HFFc6 (cell line): ENCODE results near the gene MSANTD2. TPM values are rescaled to one million over a fixed set of nuclear protein-coding genes. Genes with fewer than 3 reads are reported as not detected.

Source experiments
- DNase-seq: peaks from one replicate; pipeline ENCODE4 v3.0.0-alpha.2; 2018
- H3K27ac Mint-ChIP-seq: 2 replicates; pipeline ENCODE4 v1.8.0; 2020; ENCODE audit warnings: mild to moderate bottlenecking, mixed read lengths
- H3K27me3 Mint-ChIP-seq: 2 replicates; pipeline ENCODE4 v1.8.0; 2021; ENCODE audit warnings: mild to moderate bottlenecking, moderate library complexity, mixed read lengths; ENCODE audit not compliant: insufficient read depth
- H3K36me3 Mint-ChIP-seq: 2 replicates; pipeline ENCODE4 v1.8.0; 2021; ENCODE audit warnings: low read depth, mixed read lengths
- H3K4me1 Mint-ChIP-seq: 2 replicates; pipeline ENCODE4 v1.8.0; 2020; ENCODE audit warnings: low read depth, mixed read lengths
- H3K4me3 Mint-ChIP-seq: 2 replicates; pipeline ENCODE4 v1.8.0; 2020; ENCODE audit warnings: mild to moderate bottlenecking, moderate library complexity, mixed read lengths
- H3K9me3 Mint-ChIP-seq: 2 replicates; pipeline ENCODE4 v1.8.0; 2020; ENCODE audit warnings: mild to moderate bottlenecking, mixed read lengths
- CTCF ChIP-seq: fragments of 200-600 bp; sonication (generic); IDR thresholded peaks from 2 replicates; pipeline ENCODE4 v1.5.0; 2021; ENCODE audit warnings: antibody characterized with exemption, mild to moderate bottlenecking
- total RNA-seq, 6 experiments: library from RNA; stranded (reverse); fragmentation: NEBNext Ultra II Directional; extraction: Animal tissue kit (Norgen Biotek cat#: 25700); gene quantifications; 2 replicates in 1 of 6; 3 replicates in 5 of 6; pipeline ENCODE4 v1.2.3, GENCODE V29; 2021

The MSANTD2 gene
- total RNA-seq, 6 experiments from 2014 or later: 4.4 to 7.1 (median 5.8) TPM

- Mint-ChIP-seq H3K27me3 (peaks cover 16% of the 10 kb centered on the region), H3K4me1 (peaks cover 26% of the 10 kb centered on the region), H3K4me3 (peak overlapping the region; percentile 88), H3K36me3 (peaks cover 5% of the 10 kb centered on the region; the same call in 1 of the 2 replicates), H3K27ac (no peak overlapping the region), H3K9me3 (no peaks in the 10 kb centered on the region)
- TF ChIP-seq CTCF: peak; percentile 89
- peak; percentile 33 for DNase-seq
Observed at GRCh38 chr11:124763156-124763947, 36.9 kb downstream of the MSANTD2 start.

GRCh38 chr11:124762624-124763155, 37.5 kb downstream of the MSANTD2 start:
- peaks cover 5% of the 10 kb centered on the region; the same call in 1 of the 2 replicates for H3K36me3 Mint-ChIP-seq
- H3K27me3 Mint-ChIP-seq: peaks cover 22% of the 10 kb centered on the region
- H3K4me3 Mint-ChIP-seq: peak overlapping the region; percentile 88
- DNase-seq: no peak
- H3K27ac Mint-ChIP-seq: no peak overlapping the region
- H3K9me3 Mint-ChIP-seq: no peaks in the 10 kb centered on the region
- H3K4me1 Mint-ChIP-seq: peaks cover 30% of the 10 kb centered on the region
- TF ChIP-seq CTCF: no peak

- peaks cover 26% of the 10 kb centered on the region for H3K27me3 Mint-ChIP-seq
- H3K4me3 Mint-ChIP-seq: peak within 1 kb of the TSS; percentile 88
- no peak for DNase-seq
- H3K27ac Mint-ChIP-seq: no peak within 1 kb of the TSS
- H3K9me3 Mint-ChIP-seq: no peaks in the 10 kb centered on the region
- H3K4me1 Mint-ChIP-seq: peaks cover 30% of the 10 kb centered on the region
- no peak for TF ChIP-seq CTCF
- peaks cover 5% of the 10 kb centered on the region; the same call in 1 of the 2 replicates for H3K36me3 Mint-ChIP-seq
Observed at GRCh38 chr11:124762105-124762623, 38.0 kb downstream of the MSANTD2 start, which contains the start of gene ESAM. Gene ESAM, minus strand, starts transcription at chr11:124762290. Its CDS starts 136 bp downstream, at chr11:124762154.

GRCh38 chr11:124761301-124762104, 38.7 kb downstream of the MSANTD2 start:
- H3K4me1 Mint-ChIP-seq: peaks cover 30% of the 10 kb centered on the region
- H3K36me3 Mint-ChIP-seq: no peaks in the 10 kb centered on the region
- no peak overlapping the region; the same call in 1 of the 2 replicates for H3K4me3 Mint-ChIP-seq
- no peak overlapping the region for H3K27ac Mint-ChIP-seq
- TF ChIP-seq CTCF: no peak
- DNase-seq: no peak
- H3K27me3 Mint-ChIP-seq: peaks cover 31% of the 10 kb centered on the region
- no peaks in the 10 kb centered on the region for H3K9me3 Mint-ChIP-seq

- Mint-ChIP-seq H3K9me3 (no peaks in the 10 kb centered on the region), H3K36me3 (no peaks in the 10 kb centered on the region), H3K4me1 (peaks cover 24% of the 10 kb centered on the region), H3K27me3 (peaks cover 33% of the 10 kb centered on the region), H3K4me3 (no peak overlapping the region), H3K27ac (no peak overlapping the region)
- no peak for DNase-seq
- TF ChIP-seq CTCF: no peak
Observed at GRCh38 chr11:124760806-124761205, 39.4 kb downstream of the MSANTD2 start.
